Measurements from ENCODE around the gene TMEM147.

The TMEM147 gene

GRCh38 chr19:35545001-35545854, at the start of gene TMEM147:
TMEM147 (plus strand) TSS chr19:35545626; CDS start chr19:35545740, 114 bp downstream.
- peak; percentile 92 for DNase-seq

DNA sequence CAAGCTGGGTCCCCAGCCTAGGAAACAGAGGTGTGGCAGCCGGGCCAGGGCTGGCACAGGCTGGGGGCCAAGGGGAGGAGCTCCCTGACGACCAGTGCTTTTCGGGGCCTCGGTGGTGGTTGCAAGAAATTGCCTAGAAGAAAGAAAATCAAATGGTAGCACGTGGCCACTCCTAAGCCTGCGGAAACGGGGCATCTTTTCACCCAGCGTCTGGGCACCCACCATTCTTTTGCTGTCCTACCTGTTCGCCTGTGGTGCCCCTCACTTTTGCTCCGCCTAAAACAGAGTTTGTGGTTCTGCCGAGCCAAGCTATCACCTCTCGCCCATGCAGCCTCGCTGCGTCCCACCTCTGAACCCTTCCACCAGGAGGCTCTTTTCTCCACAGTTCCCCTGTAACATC, 48.0 kb upstream of the TMEM147 start:
- no peak for DNase-seq

- DNase-seq: no peak
Observed at GRCh38 chr19:35498220-35498619, 47.2 kb upstream of the TMEM147 start.

DNA sequence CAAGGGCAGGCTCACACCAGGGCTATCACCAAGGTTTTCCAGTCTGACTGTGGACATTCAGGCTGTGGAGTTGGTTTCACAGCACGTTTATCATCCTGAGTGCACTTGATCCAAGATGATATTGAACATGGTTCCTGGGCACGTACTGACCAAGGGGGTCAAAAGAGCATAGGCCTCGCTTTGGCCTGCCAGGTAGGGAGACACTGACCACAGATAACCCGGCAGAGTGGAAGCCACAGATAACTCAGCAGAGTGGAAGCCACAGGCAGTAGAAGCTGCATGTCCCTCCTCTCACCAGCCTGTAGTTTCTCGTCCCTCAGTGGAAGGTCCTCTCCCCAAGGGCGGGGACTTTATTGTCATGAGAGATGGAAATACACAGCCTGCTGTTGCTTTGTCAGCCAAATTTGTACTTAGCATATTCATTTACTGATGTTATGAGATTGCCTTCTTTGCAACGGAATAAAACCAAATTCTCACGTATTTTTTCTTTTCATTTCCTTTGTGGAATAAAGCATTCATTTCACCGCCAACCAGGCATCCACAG, 46.4 kb upstream of the TMEM147 start:
- DNase-seq: no peak

- DNase-seq: no peak
Observed at GRCh38 chr19:35500611-35501010, 44.8 kb upstream of the TMEM147 start.

DNA sequence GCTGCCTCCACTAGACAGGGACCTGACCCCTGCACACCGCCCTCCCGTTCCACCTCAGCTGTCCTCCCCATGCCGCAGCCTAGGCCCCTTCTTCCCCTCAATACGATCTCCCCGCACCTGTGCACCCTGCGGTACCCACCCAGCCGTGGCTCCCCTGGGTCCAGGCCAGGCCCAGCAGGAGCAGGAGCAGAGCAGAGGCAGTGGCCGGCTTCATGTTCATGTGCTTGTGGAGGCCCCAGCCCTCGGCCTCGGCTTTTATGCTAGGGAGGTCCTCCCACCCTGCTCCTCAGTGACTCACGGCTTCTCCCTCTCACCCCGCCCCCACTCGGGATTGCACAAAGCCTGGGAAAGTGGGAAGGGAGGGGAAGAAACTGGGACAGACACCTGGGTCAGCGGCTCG, 43.7 kb upstream of the TMEM147 start:
- no peak for DNase-seq

DNA sequence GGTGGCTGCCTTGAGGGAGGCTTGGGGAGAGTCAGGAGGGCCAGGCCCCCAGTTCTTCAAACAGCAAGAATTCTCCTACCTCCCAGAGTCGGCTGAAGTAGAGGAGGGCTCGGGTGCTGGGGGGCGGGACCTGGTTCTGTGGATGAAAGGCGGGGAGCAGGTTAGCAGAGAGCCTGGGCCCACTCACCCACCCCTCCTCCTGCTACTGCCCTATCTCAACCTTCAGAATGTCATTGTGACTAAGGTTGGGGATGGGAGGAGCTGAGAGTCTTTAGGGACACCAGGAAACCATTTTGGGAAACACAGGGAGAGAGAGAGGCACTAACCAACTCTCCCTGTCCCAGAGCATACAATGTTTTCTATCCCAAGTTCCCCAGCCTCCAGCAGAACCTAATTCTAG, 42.7 kb upstream of the TMEM147 start:
- no peak for DNase-seq

DNA sequence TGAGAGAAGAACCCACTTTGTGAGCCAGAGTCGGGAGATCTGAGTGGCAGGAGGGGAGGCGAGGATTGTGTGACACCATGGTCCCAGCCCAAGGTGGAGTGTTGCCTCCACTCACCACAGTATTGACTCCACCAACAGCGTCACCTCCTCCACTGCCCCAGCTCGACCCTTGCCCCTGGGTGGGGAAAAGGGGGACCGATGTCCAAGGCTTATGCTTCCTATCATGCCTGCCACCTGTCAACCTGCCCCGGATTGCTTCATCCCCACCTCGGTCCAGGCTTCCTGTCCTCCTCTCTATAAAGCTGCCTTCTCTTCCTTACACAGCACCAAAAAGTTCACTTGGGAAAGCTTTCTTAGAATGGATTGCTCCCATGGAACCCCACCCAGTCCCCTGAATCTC, 39.4 kb upstream of the TMEM147 start:
- DNase-seq: no peak

GRCh38 chr19:35507561-35507960, 37.9 kb upstream of the TMEM147 start:
- no peak for DNase-seq

DNA sequence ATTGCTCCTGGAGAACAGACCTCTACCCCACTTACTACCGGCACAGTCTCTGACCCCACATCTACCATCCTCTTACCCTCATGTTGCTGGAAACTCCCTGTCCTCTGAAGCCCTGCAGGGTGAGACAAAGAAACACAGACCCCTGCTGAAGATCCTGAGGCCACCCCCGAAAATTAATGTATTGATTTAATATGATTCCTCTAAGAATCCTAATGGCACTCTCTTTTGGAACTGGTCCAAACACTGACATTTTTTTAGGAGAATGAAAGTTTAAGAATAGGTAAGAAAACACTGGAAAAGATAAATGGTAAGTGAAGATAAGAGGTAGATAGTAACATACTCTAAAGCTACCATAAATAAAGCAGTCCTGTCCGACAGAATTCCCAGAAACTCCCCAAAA, 37.3 kb upstream of the TMEM147 start:
- no peak for DNase-seq

DNA sequence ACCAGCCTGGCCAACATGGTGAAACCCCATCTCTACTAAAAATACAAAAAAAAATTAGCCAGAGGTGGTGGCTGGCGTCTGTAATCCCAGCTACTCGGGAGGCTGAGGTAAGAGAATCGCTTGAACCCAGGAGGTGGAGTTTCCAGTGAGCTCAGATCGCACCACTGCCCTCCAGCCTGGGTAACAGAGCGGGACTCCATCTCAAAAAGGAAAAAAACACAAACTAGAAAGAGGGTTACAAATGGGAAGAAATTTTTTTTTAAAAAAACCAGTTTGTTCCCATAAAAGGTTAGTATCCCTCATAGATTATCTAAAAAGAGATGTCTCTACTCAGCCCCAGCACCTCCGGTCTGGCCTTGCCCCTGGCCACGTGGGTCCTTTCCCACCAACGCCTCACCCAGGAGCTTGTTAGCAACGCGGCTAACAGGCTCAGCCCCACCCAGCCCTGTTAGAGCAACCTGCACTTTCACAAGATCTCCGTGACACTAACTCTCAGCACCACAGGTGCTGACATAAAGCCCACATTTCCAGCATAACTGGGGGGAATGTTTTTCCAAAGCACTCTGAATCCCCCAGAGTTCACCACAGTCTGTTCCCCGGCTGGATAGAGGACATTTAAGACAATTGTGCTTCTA, 36.3 kb upstream of the TMEM147 start:
- peak; percentile 75 for DNase-seq

GRCh38 chr19:35509861-35510625, 35.4 kb upstream of the TMEM147 start:
- peak; percentile 90 for DNase-seq

DNA sequence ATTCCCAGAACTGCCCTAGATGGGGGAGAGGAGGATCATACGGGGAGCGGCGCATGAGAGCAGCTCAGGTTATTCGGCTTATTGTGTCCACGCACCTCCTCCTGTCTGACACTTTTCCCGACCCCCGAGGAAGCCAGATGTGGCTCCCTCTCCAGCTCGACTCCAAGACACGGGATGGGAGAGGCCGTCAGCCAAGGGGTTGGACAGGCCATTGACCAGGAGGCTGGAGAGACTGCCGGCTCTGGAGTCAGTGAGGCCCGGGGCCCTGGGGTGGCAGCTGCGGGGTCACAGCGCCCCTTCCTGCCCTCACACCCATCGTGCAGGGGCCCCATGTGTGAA, 34.8 kb upstream of the TMEM147 start:
- no peak for DNase-seq

GRCh38 chr19:35511337-35511736, 34.1 kb upstream of the TMEM147 start:
- DNase-seq: no peak

- DNase-seq: no peak
Observed at GRCh38 chr19:35512831-35513627, 32.4 kb upstream of the TMEM147 start.

DNA sequence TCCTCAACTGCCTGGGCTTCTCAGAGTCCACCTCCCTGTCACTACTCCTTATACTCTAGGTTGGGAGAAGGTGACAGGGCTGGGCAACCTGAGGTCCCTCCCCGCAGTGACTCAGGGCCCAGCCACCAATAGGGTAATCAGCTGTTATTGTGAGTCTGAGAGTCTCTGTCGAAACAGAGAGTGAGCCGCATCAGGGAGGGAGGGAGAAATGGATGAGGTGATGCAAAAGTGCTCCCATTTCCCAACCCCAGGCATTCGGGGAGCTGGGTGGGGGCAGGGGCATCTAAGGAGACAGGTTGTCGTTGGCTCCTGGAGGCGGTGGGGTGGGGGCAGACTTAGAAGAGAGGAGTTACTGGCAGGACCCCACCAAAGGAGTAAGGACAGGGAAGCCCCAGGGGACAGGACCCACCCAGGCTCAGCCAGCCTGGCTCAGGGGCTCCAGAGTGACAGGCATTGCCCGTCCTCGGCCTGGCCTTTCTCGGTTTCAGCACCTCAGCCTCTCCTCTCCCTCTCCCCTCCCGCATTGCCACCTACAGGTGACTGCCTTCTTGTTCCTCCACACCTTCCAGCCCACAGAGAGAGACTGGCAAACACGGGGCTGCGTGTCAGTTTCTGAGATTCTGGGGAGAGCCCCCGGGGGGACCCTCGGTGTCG, 31.7 kb upstream of the TMEM147 start, which contains the start of gene DMKN:
DMKN (minus strand) TSS at position 22 of the 654 bp plus-strand sequence. CDS start 174 bp downstream, outside the sequence.
- DNase-seq: no peak

- DNase-seq: no peak
Observed at GRCh38 chr19:35514282-35514809, 31.1 kb upstream of the TMEM147 start.

DNA sequence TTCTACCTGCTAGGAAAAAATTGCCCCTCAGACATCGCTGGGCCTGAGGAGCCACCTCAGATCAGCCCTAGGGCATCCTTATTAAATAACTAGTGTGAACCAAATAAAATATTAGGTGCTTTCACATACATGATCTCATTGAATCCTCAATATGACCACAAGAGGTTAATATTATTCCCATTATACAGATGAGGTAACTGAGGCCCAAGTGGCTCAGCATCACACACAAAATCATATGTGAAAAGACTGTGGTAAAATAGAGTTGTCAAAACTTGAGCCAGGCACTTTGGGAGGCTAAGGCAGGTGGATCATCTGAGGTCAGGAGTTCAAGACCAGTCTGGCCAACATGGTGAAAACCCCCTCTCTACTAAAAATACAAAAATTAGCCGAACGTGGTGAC, 29.1 kb upstream of the TMEM147 start:
- DNase-seq: no peak

- no peak for DNase-seq
Observed at GRCh38 chr19:35517342-35517741, 28.1 kb upstream of the TMEM147 start.

DNA sequence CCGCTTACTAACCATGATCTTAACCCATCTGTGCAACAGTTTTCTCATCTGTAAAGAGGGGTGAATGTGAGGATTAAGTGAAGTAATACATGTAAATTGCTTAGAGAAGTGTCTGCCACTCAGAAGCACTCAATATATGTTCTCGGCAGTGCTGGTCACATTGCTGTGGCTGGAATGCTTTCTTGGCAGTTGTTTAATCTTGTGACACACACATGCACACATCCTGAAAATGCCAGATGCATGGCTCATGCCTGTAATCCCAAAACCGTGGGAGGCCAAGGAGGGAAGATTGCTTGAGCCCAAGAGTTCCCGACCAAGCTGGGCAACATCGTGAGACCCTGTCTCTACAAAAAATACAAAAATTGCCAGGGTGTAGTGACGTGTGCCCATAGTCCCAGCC, 27.1 kb upstream of the TMEM147 start:
- no peak for DNase-seq

DNA sequence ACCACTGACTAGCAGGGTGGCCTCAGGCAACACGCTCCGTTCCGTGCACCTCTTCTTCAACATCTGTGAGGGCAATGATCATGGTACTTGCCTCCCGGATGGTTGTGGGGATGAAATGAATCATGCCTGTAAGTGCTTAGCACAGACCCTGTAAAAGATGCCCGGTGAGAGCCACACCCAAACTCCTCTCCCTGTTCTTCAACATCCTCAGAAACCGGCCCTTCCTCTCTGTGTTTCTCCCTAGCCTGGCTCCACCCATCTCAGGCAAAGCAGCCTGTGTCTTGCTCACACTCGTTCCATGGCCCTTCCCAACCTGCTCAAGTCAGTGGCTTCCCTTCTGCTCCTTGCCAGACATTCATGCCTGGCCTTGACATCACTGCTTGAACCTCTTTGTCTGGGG, 26.1 kb upstream of the TMEM147 start:
- DNase-seq: no peak
